Hepatocyte (in vitro differentiated cells): Measurements from ENCODE around the gene SHH. TPM values are rescaled to one million over a fixed set of nuclear protein-coding genes. Genes with fewer than 3 reads are reported as not detected.

Source experiments
- DNase-seq: peaks from one replicate; pipeline ENCODE4 v3.0.0-alpha.2; 2016; ENCODE audit warnings: low spot score
- H2AFZ ChIP-seq: fragments of 200-600 bp; sonication (generic); 2 replicates; pipeline ENCODE4 v1.6.0; 2016; ENCODE audit warnings: antibody characterized with exemption, mild to moderate bottlenecking
- H3K27ac ChIP-seq: fragments of 200-600 bp; sonication (generic); 2 replicates; pipeline ENCODE4 v1.5.1; 2016; ENCODE audit warnings: mild to moderate bottlenecking
- H3K27me3 ChIP-seq: fragments of 200-600 bp; sonication (generic); 2 replicates; pipeline ENCODE4 v1.6.1; 2016
- H3K36me3 ChIP-seq: fragments of 200-600 bp; sonication (generic); replicated peaks from 2 replicates; pipeline ENCODE4 v1.5.1; 2016; ENCODE audit warnings: low read depth; ENCODE audit not compliant: insufficient read depth
- H3K4me1 ChIP-seq: fragments of 200-600 bp; sonication (generic); 2 replicates; pipeline ENCODE4 v1.5.1; 2016; ENCODE audit warnings: mild to moderate bottlenecking, moderate library complexity; ENCODE audit not compliant: insufficient read depth
- H3K4me2 ChIP-seq: fragments of 200-600 bp; sonication (generic); 2 replicates; pipeline ENCODE4 v1.6.0; 2016
- H3K4me3 ChIP-seq: fragments of 200-600 bp; sonication (generic); 2 replicates; pipeline ENCODE4 v1.5.1; 2016; ENCODE audit warnings: mild to moderate bottlenecking
- H3K79me2 ChIP-seq: fragments of 200-600 bp; sonication (generic); 2 replicates; pipeline ENCODE4 v1.6.0; 2017; ENCODE audit warnings: mild to moderate bottlenecking
- H3K9me2 ChIP-seq: fragments of 200-600 bp; sonication (generic); replicated peaks from 2 replicates; pipeline ENCODE4 v1.6.0; 2017; ENCODE audit warnings: mild to moderate bottlenecking; ENCODE audit not compliant: insufficient read depth
- H3K9me3 ChIP-seq: fragments of 200-600 bp; sonication (generic); 2 replicates; pipeline ENCODE4 v1.5.1; 2016; ENCODE audit warnings: low read depth, mild to moderate bottlenecking
- H4K20me1 ChIP-seq: fragments of 200-600 bp; sonication (generic); 2 replicates; pipeline ENCODE4 v1.6.0; 2016; ENCODE audit warnings: mild to moderate bottlenecking; ENCODE audit not compliant: insufficient read depth, poor library complexity, severe bottlenecking
- CTCF ChIP-seq: fragments of 200-600 bp; sonication (generic); IDR thresholded peaks from 2 replicates; pipeline ENCODE4 v1.5.1; 2016; ENCODE audit warnings: antibody characterized with exemption, mild to moderate bottlenecking; ENCODE audit not compliant: poor library complexity
- EZH2 ChIP-seq: fragments of 200-600 bp; sonication (generic); IDR thresholded peaks from 2 replicates; pipeline ENCODE4 v1.6.1; 2016; ENCODE audit warnings: antibody characterized with exemption, mild to moderate bottlenecking, borderline replicate concordance
- EZH2phosphoT487 ChIP-seq: fragments of 200-600 bp; sonication (generic); IDR thresholded peaks from one replicate; pipeline ENCODE4 v1.6.1; 2018; ENCODE audit warnings: antibody characterized with exemption, mild to moderate bottlenecking, low read depth, moderate library complexity; ENCODE audit not compliant: unreplicated experiment, severe bottlenecking
- WGBS: methylation state at CpG from one replicate; pipeline ENCODE4 v1.1.6; 2016; ENCODE audit warnings: low lambda C conversion rate; ENCODE audit errors: missing lambda C conversion rate; 5-methylcytosine and 5-hydroxymethylcytosine counted together
- polyA plus RNA-seq: library from polyadenylated mRNA; unstranded; fragments of >200 nt; fragmentation: Nextera tagmentation; extraction: Ambion mirVana; gene quantifications from 2 replicates; pipeline ENCODE4 v1.2.1, GENCODE V29; 2016
- total RNA-seq: library from RNA; depleted of rRNA; stranded (reverse); fragments of >200 nt; gene quantifications from 2 replicates; pipeline ENCODE4 v1.2.3, GENCODE V29; 2014

The SHH gene
- total and polyA plus RNA-seq, 2 experiments from 2014 or later = 12.1 to 21.2 TPM

- TF ChIP-seq CTCF (no peak), EZH2phosphoT487 (no peak), EZH2 (no peak)
- no peaks in the 10 kb centered on the region for H3K36me3 ChIP-seq
- no peak for DNase-seq
- no peak overlapping the region for H2AFZ ChIP-seq
- H3K27ac ChIP-seq = no peak overlapping the region
- H3K27me3 ChIP-seq = no peaks in the 10 kb centered on the region
- peaks cover 11% of the 10 kb centered on the region for H4K20me1 ChIP-seq
- H3K9me3 ChIP-seq = no peaks in the 10 kb centered on the region
- no peak overlapping the region for H3K4me2 ChIP-seq
- no peak overlapping the region for H3K4me3 ChIP-seq
- peaks cover 6% of the 10 kb centered on the region for H3K79me2 ChIP-seq
- no peaks in the 10 kb centered on the region for H3K9me2 ChIP-seq
- H3K4me1 ChIP-seq = peaks cover 4% of the 10 kb centered on the region
- 87% methylated on average over 10 of the region's 10 CpGs for WGBS
Observed at GRCh38 chr7:155782466-155782865, 29.8 kb downstream of the SHH start.

GRCh38 chr7:155781433-155781832 lies 30.8 kb downstream of the SHH start:
- H3K27me3 ChIP-seq = no peaks in the 10 kb centered on the region
- no peak for TF ChIP-seq CTCF
- TF ChIP-seq EZH2 = no peak
- TF ChIP-seq EZH2phosphoT487 = no peak
- no peak overlapping the region for H2AFZ ChIP-seq
- DNase-seq = no peak
- peaks cover 4% of the 10 kb centered on the region for H3K4me1 ChIP-seq
- no peaks in the 10 kb centered on the region for H3K9me2 ChIP-seq
- H3K79me2 ChIP-seq = peaks cover 6% of the 10 kb centered on the region
- peaks cover 11% of the 10 kb centered on the region for H4K20me1 ChIP-seq
- H3K4me2 ChIP-seq = no peak overlapping the region
- no peaks in the 10 kb centered on the region for H3K9me3 ChIP-seq
- no peak overlapping the region for H3K4me3 ChIP-seq
- H3K27ac ChIP-seq = no peak overlapping the region
- H3K36me3 ChIP-seq = no peaks in the 10 kb centered on the region
- WGBS = over 99% methylated on average over 20 of the region's 20 CpGs

GRCh38 chr7:155780884-155781283 lies 31.4 kb downstream of the SHH start:
- peaks cover 6% of the 10 kb centered on the region for H3K79me2 ChIP-seq
- peaks cover 4% of the 10 kb centered on the region for H3K4me1 ChIP-seq
- no peak overlapping the region for H3K4me3 ChIP-seq
- no peaks in the 10 kb centered on the region for H3K9me2 ChIP-seq
- no peak for DNase-seq
- H2AFZ ChIP-seq = no peak overlapping the region
- 94% methylated on average over 24 of the region's 24 CpGs for WGBS
- H3K9me3 ChIP-seq = no peaks in the 10 kb centered on the region
- no peak for TF ChIP-seq CTCF
- no peak for TF ChIP-seq EZH2phosphoT487
- TF ChIP-seq EZH2 = no peak
- H4K20me1 ChIP-seq = peaks cover 11% of the 10 kb centered on the region
- no peak overlapping the region for H3K4me2 ChIP-seq
- H3K27ac ChIP-seq = no peak overlapping the region
- no peaks in the 10 kb centered on the region for H3K36me3 ChIP-seq
- no peaks in the 10 kb centered on the region for H3K27me3 ChIP-seq

- Histone ChIP-seq H3K9me2 (no peaks in the 10 kb centered on the region), H3K27ac (no peak overlapping the region), H3K4me2 (no peak overlapping the region), H3K9me3 (no peaks in the 10 kb centered on the region), H3K4me3 (no peak overlapping the region), H3K36me3 (no peaks in the 10 kb centered on the region), H3K79me2 (peaks cover 6% of the 10 kb centered on the region), H4K20me1 (peaks cover 11% of the 10 kb centered on the region), H2AFZ (no peak overlapping the region), H3K4me1 (peaks cover 4% of the 10 kb centered on the region), H3K27me3 (no peaks in the 10 kb centered on the region)
- DNase-seq = no peak
- no peak for TF ChIP-seq CTCF
- no peak for TF ChIP-seq EZH2
- TF ChIP-seq EZH2phosphoT487 = no peak
- WGBS = 76% methylated on average over 6 of the region's 6 CpGs
Observed at GRCh38 chr7:155778349-155778748, 33.9 kb downstream of the SHH start.
